Occipital lobe (tissue), 3 donors: ENCODE data around the gene RPP14. TPM values are rescaled to one million over a fixed set of nuclear protein-coding genes. Genes with fewer than 3 reads are reported as not detected.

Experiments used
- DNase-seq: peaks from one replicate; lab custom pipeline; 2025; lab: John Stamatoyannopoulos, UW
- small RNA-seq: library from RNA; depleted of rRNA; stranded (forward); fragments of <200 nt; gene quantifications from one replicate; pipeline ENCODE3, GENCODE V24; 2014
- total RNA-seq: library from RNA; depleted of rRNA; stranded (reverse); fragments of >200 nt; gene quantifications from one replicate; pipeline ENCODE4 v1.2.3, GENCODE V29; 2014

The RPP14 gene
- total RNA-seq, 1 donor from 2014 or later, result 14.2 TPM

- DNase-seq, result no peak
Observed at GRCh38 chr3:58355179-58355578, 49.1 kb downstream of the RPP14 start.

GRCh38 chr3:58356054-58356453, 50.0 kb downstream of the RPP14 start:
- DNase-seq, result no peak

- DNase-seq, result no peak
Observed at GRCh38 chr3:58357402-58357801, 51.4 kb downstream of the RPP14 start.

GRCh38 chr3:58358092-58358491, 52.0 kb downstream of the RPP14 start:
- no peak for DNase-seq

- DNase-seq, result no peak
Observed at GRCh38 chr3:58358808-58359207, 52.8 kb downstream of the RPP14 start.

GRCh38 chr3:58359621-58360020, 53.6 kb downstream of the RPP14 start:
- DNase-seq, result no peak

- DNase-seq, result no peak
Observed at GRCh38 chr3:58361866-58362265, 55.8 kb downstream of the RPP14 start.

- DNase-seq, result no peak
Observed at GRCh38 chr3:58366699-58367098, 60.7 kb downstream of the RPP14 start.

GRCh38 chr3:58369038-58369437, 63.0 kb downstream of the RPP14 start:
- no peak for DNase-seq

Small RNA genes within 50 kb of the gene (small RNA-seq; reads per million reads assigned to genes)
- gene AC098479.1, result not detected

Other genes starting within 250 kb of the RPP14 start
- 0.94 TPM for gene DNASE1L3, start 95.3 kb upstream of the RPP14 start, total RNA-seq
- gene ABHD6, start 68.5 kb upstream of the RPP14 start, total RNA-seq, result 30.1 TPM
- gene HTD2, start 275 bp downstream of the RPP14 start, total RNA-seq, result 12.3 TPM
- 28.2 TPM for gene PXK, start 26.6 kb downstream of the RPP14 start, total RNA-seq
- gene PDHB, start 127.6 kb downstream of the RPP14 start, total RNA-seq, result 52.1 TPM
- 31.7 TPM for gene KCTD6, start 185.9 kb downstream of the RPP14 start, total RNA-seq
- gene ACOX2, start 230.9 kb downstream of the RPP14 start, total RNA-seq, result 0.78 TPM